Choroid plexus epithelial cell (primary cell): Measurements from ENCODE around the gene ABCA7.

ENCODE experiments used
- DNase-seq: peaks from one replicate; pipeline ENCODE4 v3.0.0-alpha.2; 2010; ENCODE audit warnings: low read depth
- H3K4me3 ChIP-seq: 2 replicates; pipeline ENCODE4 v1.5.1; 2011; ENCODE audit warnings: low read depth, mild to moderate bottlenecking, control low read depth, low read length, moderate library complexity
- TF ChIP-seq, protein P1 (sequence below): conservative IDR thresholded peaks from 2 replicates; pipeline ENCODE4 v1.5.1; 2011; ENCODE audit warnings: low read depth, mild to moderate bottlenecking, control low read depth, inconsistent platforms, low read length, moderate library complexity

Gene ABCA7

GRCh38 chr19:1009041-1009980, 30.6 kb upstream of the ABCA7 start:
- TF ChIP-seq, protein P1, sequence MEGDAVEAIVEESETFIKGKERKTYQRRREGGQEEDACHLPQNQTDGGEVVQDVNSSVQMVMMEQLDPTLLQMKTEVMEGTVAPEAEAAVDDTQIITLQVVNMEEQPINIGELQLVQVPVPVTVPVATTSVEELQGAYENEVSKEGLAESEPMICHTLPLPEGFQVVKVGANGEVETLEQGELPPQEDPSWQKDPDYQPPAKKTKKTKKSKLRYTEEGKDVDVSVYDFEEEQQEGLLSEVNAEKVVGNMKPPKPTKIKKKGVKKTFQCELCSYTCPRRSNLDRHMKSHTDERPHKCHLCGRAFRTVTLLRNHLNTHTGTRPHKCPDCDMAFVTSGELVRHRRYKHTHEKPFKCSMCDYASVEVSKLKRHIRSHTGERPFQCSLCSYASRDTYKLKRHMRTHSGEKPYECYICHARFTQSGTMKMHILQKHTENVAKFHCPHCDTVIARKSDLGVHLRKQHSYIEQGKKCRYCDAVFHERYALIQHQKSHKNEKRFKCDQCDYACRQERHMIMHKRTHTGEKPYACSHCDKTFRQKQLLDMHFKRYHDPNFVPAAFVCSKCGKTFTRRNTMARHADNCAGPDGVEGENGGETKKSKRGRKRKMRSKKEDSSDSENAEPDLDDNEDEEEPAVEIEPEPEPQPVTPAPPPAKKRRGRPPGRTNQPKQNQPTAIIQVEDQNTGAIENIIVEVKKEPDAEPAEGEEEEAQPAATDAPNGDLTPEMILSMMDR: no peak
- DNase-seq: no peak
- no peak overlapping the region for H3K4me3 ChIP-seq

DNA sequence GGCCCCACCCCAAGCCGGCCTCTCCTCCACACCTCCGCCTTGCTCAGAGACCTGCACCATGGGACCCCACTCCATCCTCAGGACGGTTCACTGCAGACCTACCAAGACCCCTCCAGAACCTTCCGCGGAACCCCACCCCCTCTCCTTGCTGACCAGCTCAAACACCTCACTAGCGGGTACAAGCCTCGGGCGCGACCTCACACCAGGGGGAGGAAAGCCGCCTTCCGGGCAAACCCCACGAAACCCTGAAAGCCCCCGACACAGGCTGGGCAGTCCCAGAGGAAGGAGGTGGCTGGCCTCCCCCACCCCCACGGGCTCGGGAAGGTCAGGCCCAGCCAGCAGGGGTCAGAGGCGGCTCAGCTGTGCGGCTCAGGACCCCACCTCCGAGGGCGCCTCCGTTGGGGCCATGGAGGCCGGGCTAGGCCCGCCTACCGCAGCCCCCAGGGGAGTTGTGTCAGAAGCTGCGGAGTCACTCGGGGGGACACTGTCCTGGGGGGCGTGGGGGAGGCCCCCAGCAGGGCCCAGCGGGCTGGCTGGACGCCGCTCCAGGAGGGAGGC, 29.8 kb upstream of the ABCA7 start:
- DNase-seq: no peak
- no peak overlapping the region for H3K4me3 ChIP-seq
- TF ChIP-seq, protein P1: no peak

GRCh38 chr19:1010586-1011510, 29.1 kb upstream of the ABCA7 start:
- no peak for DNase-seq

GRCh38 chr19:1011831-1012333, 28.0 kb upstream of the ABCA7 start:
- no peak overlapping the region for H3K4me3 ChIP-seq
- TF ChIP-seq, protein P1: no peak
- no peak for DNase-seq

More at GRCh38 chr19:1010586-1011510, 29.1 kb upstream of the ABCA7 start:
- TF ChIP-seq, protein P1: no peak
- H3K4me3 ChIP-seq: no peak overlapping the region

DNA sequence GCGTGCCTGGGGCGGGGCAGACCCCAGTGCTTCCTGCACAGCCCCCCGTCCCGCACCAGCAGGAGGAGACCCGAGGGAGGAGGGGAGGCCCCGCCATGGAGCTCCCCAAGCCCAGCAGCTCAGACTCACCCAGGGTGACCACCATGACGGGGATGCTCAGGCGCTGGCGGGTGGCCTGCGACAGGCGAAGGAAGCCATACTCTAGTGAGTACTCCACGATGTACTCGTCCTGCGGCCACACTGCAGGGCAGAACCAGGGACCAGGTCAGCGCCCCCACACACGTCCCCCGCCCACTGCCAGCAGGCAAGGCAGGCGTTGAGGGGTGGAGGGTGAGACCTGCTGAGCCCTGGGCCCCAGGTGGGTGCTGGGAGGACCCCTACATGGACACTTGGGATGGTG, 27.6 kb upstream of the ABCA7 start:
- TF ChIP-seq, protein P1: no peak
- no peak overlapping the region for H3K4me3 ChIP-seq
- no peak for DNase-seq

GRCh38 chr19:1013218-1013617, 26.7 kb upstream of the ABCA7 start:
- no peak for DNase-seq
- TF ChIP-seq, protein P1: no peak
- H3K4me3 ChIP-seq: no peak overlapping the region
